Hindlimb muscle (tissue), 1 donor: Measurements from ENCODE around the gene MYH8. TPM values are rescaled to one million over a fixed set of nuclear protein-coding genes. Genes with fewer than 3 reads are reported as not detected.

Experiments used
- DNase-seq: peaks from one replicate; pipeline ENCODE4 v3.0.0-alpha.2; 2013
- polyA plus RNA-seq: library from polyadenylated mRNA; unstranded; fragments of 120-200 nt; gene quantifications from one replicate; pipeline ENCODE4 v1.2.1, GENCODE V29; 2013; ENCODE audit not compliant: insufficient read length

MYH8 gene
- polyA plus RNA-seq, 1 donor = 3,387 TPM

GRCh38 chr17:10380631-10381408 is 40.9 kb downstream of the MYH8 start:
- DNase-seq = no peak

- DNase-seq = no peak
Observed at GRCh38 chr17:10372906-10373305, 48.8 kb downstream of the MYH8 start, which contains the start of gene MYH13. TSS of gene MYH13 (minus strand) at chr17:10373006. CDS start at chr17:10364530, 8,476 bp downstream.

GRCh38 chr17:10370016-10370608 is 51.6 kb downstream of the MYH8 start:
- DNase-seq = no peak

GRCh38 chr17:10369239-10369638 is 52.5 kb downstream of the MYH8 start:
- DNase-seq = no peak

GRCh38 chr17:10368561-10368960 is 53.2 kb downstream of the MYH8 start:
- DNase-seq = no peak

GRCh38 chr17:10360578-10360977 is 61.2 kb downstream of the MYH8 start:
- no peak for DNase-seq

- no peak for DNase-seq
Observed at GRCh38 chr17:10357768-10358167, 64.0 kb downstream of the MYH8 start.

GRCh38 chr17:10354651-10355050 is 67.1 kb downstream of the MYH8 start:
- no peak for DNase-seq

GRCh38 chr17:10352893-10353292 is 68.9 kb downstream of the MYH8 start:
- no peak for DNase-seq

GRCh38 chr17:10349403-10349802 is 72.3 kb downstream of the MYH8 start:
- no peak for DNase-seq

GRCh38 chr17:10344816-10345215 is 76.9 kb downstream of the MYH8 start:
- no peak for DNase-seq

Other genes starting within 250 kb of the MYH8 start
- 57.4 TPM for gene GAS7, start 223.3 kb downstream of the MYH8 start, polyA plus RNA-seq
- gene MYH13, start 48.9 kb downstream of the MYH8 start, polyA plus RNA-seq = 0.52 TPM
- 0.58 TPM for gene MYH4, start 47.6 kb upstream of the MYH8 start, polyA plus RNA-seq
- 38.7 TPM for gene MYH1, start 96.6 kb upstream of the MYH8 start, polyA plus RNA-seq
- 48.2 TPM for gene MYH2, start 127.7 kb upstream of the MYH8 start, polyA plus RNA-seq
- gene MYH3, start 235.4 kb upstream of the MYH8 start, polyA plus RNA-seq = 16,698 TPM